Measurements from ENCODE around the gene RAB11FIP3.

Gene RAB11FIP3

DNA sequence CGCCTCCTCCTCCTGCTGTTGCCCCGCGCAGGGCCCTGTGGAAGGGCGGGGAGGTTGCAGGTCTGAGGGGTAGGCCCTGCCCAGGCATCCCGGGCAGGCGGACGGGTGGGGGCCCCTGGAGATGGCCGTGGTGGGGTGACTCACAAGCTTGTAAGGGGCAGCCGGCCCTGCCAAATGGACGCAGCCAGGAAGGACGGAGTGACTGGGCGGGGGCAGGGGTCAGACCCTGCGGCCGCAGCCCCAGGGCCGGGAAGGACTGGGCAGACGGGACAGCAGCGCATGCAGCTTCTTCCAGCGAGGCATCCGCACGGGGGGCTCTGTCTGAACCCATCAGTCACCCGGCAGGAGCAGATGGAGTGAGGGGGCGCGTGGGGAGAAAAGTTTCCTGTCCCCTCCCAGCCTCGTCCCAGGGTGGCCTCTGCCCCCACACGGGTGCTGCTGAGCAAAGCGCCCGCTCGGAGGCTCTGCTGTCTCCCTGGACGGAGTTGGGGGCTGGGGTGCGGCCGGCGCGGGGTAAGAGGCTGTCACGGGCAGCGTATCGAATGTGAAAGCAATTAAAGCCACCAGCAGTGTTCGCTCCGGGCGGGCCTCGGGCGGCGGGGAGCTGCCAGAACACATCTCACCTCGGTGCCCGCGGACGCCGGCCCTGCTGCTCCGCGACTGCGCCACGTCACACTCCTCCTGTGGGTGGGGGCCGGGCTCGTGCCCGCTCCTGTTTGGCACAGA is 129.4 kb downstream of the RAB11FIP3 start:
- no peak for DNase-seq (ENCODE audit: low read depth in 3 of 3)

DNA sequence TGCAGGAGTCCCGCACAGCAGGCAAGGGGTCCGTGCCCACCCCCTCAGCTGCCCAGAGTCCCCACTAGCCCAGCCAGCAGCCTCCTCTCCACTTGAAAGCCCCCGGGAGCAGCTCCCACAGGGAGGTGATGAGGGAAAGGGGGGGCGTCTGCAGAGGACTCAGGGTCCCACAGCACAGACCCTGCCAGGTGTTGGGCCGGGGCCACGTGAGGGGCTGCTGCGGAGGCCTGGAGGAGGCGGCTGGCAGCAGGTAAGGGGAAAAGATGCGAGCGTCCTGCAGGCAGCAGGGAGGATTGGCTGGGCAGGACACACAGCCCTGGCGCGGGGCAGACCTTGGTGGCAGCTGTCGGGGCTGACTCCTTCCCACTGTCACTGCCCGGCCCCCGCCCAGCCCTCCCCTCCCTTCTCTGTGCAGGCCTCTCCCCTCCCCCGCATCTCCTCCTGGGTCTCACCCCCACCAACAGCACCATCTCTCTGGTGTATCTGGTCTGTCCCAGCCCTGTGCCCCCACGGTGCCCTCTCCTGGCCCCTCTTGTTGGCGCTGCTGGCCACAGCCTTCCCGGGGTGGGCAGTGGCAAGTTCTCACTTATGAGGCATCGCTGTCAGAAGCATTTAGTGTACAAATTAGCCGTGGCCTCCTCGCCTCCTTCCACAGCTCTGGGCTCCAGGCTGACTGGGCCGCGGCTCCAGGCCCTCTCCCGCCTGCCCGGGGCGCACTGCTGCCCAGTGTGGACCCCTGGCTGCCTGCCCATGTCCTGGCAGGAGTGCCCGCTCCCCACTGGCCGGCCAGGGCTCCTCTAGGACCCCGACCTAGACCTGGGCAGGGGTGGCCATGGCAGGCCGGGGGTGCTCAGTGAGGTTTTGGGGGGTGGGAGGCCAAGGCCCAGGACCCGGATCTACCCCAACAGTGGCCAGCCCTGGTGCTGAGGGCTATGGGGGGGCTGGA is 130.4 kb downstream of the RAB11FIP3 start:
- DNase-seq (ENCODE audit: low read depth in 3 of 3): no peak

DNA sequence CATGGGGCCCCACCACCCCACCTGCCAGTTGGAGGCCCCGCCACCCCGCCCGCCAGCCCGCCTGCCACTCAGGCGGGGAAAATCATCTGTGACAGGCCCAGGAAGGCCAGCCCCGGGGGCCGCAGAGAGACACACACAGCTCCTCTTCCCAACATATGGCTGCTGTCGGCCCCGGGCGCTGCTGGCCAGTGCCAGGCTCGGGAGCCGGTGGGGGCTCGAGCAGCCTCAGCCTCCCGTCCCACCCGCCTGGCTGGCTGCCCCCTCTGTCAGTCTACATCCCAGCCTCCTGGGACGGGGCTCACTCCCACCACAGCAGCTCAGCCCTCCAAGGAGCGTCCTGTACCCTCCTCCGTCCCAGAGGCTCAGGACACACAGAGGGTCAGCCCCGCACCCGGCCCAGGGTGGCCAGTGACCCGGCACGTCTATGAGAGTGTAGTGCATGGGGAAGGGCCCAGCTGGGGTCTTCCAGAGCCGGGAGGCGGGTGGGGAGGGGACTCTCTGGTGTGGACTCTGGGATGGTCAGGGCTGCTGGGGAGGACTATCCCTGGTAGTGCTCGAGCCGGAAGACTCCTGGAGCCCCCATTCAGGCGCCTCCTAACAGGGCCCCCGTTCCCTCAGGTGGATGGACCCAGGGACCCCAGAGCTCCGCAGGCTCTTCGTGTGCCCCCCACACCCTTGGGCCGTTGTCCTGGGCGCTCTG is 131.2 kb downstream of the RAB11FIP3 start:
- DNase-seq (ENCODE audit: low read depth in 3 of 3): no peak

DNA sequence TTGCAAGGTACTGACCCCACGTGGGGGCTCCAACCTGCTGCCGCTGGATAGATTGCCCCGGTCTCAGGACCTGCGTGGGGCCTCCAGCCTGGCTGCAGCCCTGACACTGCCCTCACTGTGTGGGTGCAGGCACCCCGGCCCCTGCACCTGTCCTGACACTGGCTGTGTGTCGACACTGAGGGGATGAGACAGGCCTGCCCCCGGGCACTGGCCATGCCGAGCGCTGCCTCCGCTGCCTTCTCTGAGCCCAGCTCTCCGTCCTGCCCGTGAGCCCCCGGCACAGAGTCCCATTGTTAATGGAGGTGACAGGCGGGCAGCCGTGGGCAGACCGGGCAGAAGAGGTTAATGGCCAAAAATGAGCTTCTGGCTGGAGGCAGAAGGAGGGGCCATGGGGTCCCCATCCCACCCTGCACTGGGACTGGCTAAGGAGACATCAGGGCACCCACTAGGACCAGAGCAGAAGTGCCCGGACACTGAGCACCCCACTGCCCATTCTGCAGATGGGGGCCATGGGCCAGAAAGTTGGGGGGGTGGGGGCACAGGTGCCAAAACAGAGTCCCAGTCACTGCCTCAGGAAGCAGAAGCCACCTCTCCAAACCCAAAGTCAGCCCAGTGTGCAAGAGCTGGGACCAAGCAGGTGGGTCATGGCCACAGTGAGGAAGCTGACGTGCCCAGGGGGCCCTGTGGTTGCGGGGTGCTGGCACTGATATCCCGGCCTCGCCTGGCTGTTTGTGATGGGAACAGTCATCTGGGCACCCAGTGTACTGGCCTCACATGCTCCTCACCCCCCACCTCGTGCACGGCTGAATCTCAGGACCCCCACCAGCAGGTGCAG is 132.2 kb downstream of the RAB11FIP3 start:
- DNase-seq (ENCODE audit: low read depth in 3 of 3): no peak

DNA sequence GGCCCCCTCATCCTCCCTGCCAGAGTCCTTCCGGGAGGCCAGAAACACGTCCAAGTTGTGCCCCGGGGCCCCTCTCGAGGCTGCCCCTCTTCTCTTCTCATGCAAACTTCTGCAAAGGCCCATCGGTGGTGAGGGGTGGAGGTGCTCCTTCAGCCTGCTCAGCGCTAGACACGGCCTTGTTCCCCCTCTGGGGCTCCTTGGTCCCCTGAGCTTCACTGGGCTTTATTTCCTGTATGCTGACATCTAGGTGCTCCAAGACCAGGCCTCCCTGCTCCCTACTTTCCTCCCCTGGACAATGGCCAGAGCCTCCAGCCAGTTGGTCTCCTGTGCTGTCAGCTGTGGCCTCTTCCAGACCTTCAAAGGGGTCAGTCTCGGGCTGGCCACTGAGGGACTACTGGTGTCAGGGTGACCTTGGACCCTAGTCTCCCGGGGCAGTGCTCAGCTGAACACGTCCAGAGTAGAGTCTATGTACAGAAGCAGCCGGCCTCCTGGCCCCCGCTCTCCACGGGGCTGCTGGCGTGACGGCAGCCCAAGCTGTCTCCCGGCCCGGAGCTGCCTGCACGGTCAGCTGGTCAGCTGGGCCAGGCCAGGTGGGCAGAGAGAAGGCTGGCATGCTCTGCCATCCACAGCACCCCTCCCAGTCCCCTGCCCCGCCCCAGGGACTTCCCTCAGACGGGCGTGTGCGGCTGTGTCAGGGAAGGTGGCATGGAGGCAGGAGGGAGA is 133.0 kb downstream of the RAB11FIP3 start:
- DNase-seq (ENCODE audit: low read depth in 3 of 3): no peak

DNA sequence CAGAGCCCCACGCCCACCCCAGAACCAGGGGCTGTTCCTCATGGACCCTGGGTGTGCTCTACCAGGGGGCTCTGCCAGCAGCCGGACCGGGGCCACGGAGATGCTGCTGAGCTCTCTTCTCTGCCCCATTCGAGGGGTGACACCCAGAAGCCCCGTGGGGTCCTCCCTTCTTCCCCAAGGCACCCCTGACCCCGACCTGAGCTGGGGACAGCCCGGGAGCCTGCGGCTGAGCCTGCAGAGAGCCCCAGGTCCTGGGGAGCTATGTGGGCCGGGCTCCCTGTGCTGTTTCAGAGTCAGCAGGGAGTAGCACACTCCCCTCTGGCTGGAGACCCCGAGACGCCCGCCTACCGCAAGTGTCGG is 133.6 kb downstream of the RAB11FIP3 start:
- DNase-seq (ENCODE audit: low read depth in 3 of 3): no peak

DNA sequence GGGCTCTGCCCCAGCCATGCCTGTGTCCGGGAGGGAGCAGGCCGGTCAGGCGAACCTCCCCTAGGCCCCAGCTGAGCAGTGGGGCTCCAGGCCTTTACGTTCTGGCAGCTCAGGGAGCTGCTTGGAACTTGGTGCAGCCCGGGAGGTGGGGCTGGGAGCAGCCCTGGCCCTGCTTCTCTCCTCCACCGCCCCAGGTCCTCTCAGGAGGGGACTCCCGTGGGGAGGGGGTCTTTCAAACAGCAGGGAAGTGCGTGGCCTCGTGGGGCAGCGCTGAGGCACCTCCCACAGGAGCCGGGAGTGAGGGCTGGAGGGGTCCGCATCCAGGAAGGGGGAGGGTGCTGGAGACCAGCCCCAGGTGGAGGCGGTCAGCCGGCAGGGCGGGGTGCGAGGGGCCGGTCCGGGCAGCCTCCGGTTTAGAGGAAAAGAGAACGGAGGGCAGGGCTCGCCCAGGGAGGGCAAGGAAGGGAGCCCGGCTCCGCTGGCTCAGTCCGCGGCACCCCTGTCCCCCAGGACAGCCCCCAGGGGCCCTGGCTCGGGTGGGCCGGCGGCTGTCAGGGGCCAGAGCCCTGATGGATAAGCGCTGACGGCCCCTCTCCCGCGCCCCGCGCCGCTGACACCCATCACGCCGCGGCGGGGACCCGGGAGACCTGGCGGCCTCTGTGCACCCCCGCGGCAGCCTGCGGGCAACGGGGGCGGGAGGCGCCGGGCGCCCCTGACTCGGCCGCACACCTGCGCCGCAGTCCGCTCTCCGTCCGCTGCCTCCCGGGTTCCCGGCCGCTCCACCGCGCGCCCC is 134.2 kb downstream of the RAB11FIP3 start:
- DNase-seq (ENCODE audit: low read depth in 3 of 3): no peak

DNA sequence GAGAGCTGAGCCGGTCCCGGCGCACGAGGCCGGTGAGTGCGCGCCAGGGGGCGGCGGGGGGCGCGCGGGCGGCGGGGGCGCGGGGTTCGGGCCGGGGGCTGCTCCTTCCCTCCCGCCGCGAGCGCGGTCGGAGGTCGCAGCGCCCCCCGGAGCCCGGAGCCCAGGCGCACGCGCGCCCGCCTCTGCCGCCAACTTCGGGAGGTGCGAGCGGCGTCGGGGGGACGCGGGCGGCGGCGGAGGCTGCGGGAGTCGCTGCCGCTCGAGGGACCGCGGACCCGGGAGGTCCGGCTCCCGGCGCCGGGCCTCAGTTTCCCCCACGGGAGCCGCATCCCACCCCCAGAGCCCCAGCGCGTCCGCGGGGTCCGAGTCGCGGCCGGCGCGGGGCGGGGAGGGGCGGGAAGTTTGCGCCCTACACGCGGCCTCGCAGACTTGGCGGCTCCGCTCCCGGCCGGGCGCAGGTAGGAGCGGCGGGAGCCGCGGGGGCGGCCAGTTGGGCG is 134.8 kb downstream of the RAB11FIP3 start, which contains the start of gene PRR35:
TSS of gene PRR35 (plus strand) at position 191 of the 497 bp plus-strand sequence. CDS start 2,901 bp downstream, outside the sequence.
- no peak for DNase-seq (ENCODE audit: low read depth in 3 of 3)

DNA sequence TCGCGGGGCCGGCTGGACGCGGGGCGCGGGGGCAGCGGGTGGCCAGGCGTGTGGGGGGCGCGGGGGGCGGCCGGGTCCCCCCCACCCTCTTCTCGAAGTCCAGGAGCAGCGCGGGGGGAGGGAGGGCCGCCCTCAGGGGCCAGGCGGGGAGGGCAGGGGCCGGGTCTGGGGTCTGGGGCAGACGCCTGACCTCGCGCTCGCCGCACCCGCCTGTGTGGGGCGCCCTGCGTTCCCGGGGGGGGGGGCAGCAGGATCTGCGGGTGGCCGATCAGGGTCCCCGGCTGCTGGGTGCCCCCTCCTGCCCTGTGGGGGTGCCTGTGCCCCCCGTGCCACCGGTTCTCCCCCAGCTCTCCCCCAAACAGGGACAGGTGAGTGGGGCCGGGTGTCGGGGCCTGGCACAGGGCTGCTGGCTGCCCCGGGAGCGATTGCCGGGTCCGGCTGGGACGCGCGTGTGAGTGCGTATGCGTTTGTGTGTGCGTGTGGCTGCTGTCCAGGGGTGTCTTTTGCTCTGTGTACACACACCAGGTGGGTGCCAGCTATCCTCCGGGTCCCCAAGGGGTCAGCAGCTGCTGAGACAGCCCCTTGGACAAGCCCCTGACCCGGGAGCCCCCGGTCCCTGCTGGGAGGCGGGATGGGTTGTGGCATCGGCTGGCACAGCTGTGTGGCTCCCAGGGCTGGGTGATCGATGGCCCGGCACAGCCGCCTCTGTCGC is 135.4 kb downstream of the RAB11FIP3 start:
- no peak for DNase-seq (ENCODE audit: low read depth in 3 of 3)

DNA sequence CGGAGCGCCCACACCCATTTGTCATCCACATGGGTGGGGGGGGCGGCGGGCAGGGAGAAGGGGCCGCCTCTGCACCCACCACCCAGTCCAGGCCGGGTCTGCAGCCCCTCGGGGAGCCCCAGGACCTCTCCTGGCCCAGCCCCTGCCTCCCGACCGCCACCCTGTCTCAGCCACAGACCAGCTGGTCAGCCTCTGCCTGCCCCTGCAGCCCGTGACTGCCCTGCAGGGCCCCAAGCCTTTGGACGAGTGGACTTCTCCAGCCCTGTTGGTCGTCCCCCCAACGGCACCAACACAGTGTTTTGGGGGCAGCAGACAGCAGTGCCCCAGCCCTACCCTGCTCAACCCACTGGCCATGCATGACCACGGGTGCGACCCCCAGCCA is 136.0 kb downstream of the RAB11FIP3 start:
- DNase-seq (ENCODE audit: low read depth in 3 of 3): no peak

DNA sequence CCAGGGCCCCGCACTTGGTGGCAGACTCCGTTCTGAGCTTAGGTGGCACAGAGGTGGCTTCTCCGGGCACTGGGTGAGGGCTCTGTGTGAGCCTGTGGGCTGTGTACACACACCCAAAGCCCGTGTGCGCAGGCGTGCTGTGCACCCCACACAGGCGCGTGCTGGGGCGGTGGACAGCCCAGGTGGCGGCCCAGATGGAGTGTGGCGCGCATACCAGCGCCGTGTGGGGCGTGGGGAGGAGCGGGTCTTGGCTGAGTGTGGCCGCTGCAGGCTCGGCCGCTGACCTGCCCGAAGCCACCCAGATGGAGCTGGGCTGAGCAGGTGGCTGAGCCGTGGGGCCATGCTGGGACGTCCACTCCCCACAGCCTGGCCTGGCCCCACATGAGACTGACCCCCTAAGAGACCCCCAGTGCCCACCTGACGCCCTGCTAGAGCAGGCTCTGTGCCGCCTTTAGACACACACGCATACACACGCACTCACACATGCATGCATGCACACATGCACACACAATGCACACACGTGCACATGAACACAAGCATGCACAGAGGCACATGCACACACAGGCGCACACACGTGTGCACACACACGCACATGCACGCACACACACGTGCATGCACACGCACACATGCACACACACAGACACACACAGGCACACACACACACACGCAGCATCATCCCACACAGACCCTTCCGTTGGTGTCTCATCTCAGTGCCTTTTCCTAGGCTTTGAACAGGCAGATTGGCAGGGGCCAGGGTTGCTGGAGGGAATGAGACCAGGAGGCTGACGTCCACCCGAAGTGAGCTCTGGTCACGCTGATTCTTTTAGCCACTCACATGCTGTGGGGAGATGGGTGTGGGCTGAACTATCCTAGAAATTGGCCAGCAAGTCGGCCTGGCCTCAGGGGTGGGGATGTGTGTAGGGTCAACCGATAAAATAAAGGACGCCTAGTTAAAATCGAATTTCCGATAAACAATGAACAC is 136.8 kb downstream of the RAB11FIP3 start:
- no peak for DNase-seq (ENCODE audit: low read depth in 3 of 3)

DNA sequence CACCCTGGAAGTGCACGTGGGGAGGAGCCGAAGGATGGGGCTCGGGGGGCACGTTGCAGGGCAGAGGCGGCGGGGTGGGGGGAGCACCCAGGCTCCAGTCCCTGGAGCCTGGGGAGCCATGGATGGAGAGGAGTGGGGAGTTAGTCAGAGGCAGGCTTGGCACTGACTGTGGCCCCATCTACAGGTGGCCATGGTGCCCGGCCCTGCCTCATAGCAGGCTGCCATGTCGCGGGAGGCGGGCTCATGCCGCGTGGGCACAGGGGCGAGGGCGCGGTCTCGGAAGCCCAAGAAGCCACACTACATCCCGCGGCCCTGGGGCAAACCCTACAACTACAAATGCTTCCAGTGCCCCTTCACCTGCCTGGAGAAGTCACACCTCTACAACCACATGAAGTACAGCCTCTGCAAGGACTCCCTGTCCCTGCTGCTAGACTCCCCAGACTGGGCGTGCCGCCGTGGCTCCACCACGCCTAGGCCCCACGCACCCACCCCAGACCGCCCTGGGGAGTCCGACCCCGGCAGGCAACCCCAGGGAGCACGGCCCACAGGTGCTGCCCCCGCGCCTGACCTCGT is 137.7 kb downstream of the RAB11FIP3 start:
- DNase-seq (ENCODE audit: low read depth in 3 of 3): no peak

DNA sequence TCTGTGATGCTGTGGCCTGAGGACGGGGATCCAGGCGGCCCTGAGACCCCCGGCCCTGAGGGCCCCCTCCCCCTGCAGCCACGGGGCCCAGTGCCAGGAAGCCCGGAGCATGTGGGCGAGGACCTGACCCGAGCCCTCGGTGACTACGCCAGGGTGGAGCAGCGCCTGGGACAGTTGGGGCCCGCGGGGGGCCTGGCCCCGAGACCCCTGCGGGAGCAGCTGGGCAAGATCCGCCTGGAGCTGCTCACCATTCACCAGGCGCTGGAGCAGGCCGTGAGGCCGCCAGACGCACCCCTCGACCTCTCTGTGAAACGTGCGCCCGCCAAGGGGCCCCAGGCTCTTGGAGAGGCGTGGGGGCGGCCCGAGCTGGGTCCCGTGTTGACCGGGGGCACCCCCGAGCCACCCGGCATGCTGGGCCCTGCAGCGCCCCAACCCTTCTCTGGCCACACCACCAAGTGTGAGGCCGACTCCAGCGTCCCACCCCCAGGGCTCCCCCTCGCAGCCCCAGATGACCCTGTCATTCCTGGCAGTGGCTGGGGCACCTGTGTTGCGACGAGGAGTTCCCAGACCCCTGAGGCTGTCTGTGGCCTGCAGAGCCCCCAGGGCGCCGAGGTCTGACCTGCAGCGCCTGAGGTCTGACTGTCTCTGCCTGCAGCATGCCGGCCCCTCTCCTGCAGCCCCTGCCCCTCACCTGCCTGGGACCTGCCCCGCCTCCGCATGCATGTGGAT is 139.4 kb downstream of the RAB11FIP3 start:
- no peak for DNase-seq (ENCODE audit: low read depth in 3 of 3)

DNA sequence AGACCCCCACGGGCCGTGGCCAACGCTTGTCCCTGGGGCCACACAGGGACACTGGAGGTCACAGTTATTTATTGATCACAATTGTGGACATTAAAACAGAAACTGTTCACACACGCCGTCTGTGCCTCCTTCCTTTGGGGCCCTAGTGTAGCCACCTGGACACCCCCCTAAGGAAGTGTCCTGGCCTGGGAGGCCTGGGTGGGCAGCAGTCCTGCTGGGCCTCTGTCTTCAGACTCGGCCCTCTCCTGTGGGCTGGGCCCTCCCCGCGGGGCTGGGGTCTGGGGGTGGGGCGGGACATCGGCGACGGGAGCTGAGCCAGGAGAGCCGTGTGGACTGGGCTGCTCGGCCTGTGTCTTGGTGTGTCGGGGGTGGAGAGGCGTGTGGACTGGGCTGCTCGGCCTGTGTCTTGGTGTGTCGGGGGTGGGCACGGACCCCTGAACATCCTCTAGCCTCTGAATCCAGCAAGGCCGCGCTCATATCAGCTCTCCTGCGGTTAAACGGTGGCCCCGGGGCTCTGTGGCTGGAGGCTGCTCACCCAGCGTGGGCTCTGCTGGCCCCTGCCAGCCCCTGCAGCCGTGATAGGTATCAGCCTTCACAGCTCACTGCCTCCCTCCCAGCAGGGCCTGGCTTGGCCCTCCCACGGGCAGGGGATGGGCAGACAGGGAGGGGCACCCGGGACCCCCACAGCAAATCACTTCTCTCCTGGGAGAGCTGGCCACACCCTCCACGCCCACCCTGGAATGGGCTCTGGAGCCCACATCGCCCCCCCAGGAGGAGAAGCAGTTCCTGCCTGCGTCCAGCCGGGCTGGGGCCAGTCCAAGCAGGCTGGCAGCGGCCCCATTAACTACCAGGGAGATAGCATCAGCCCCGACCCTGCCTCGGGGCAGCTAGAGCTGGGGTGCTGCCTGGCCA is 140.2 kb downstream of the RAB11FIP3 start:
- DNase-seq (ENCODE audit: low read depth in 3 of 3): no peak

DNA sequence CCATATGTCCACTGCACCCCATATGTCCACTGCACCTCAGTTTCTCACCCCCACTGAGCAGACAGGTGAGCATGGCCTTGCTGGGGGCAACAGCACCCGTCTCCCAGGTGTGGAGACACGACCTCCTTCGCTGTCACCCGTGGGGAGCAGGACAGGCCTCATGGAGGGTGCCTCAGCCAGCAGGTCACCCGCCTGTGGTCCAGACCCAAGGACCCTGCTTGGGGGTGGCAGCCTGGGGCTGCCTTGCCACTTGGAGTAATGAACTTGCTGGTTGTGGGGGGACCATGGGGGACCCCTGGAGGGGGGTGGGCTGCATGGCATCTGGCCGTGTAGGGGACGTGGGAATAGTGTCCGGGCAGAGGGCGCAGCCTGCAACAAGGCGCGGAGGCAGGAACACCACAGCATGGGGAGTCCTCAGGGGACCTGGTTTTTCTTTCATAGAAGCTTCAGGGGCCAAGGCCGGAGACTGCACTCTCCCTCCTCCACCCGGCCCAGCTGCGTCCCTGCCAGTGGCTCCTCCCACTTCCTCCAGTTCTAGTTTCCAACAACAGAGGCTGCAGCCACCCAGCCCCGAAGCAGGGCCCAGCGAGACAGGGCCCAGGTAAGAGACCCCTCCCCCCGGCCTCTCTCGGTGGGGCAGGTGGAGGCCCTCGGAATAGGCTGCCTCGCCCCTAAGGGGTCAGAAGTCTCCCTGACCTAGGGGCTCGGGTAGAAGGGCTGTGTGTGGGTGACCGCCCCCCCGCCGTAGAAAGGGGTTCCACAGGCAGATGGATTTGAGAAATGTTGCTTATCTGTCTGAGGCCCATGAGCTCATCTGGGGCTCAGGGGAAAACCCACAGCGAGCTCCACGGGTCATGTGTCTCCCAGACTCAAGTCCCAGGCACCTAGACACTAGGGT is 141.3 kb downstream of the RAB11FIP3 start, which contains the start of gene NHLRC4:
TSS of gene NHLRC4 (plus strand) at position 531 of the 898 bp plus-strand sequence. CDS start 1,043 bp downstream, outside the sequence.
- no peak for DNase-seq (ENCODE audit: low read depth in 3 of 3)
